Measurements from ENCODE around the gene TBC1D17. TPM values are rescaled to one million over a fixed set of nuclear protein-coding genes. Genes with fewer than 3 reads are reported as not detected.

The TBC1D17 gene
- polyA plus RNA-seq, 3 donors = 3.1 to 48.2 (median 4.5) TPM

- H3K9me3 Mint-ChIP-seq = peaks cover 0 to 4% (median 0%) of the 10 kb centered on the region in 7 donors
- TF ChIP-seq CTCF (IDR thresholded peaks at IDR 0.05) = no peak
- Histone ChIP-seq H3K27ac (ENCODE audit: low read depth in 1 of 2, low read length in 2 of 2) (no peak overlapping the region), H2AFZ (ENCODE audit: insufficient read depth, low read depth, low read length, poor library complexity, severe bottlenecking) (no peak overlapping the region), H3K4me2 (replicated peaks; ENCODE audit: extremely low read depth, low read length, poor library complexity, severe bottlenecking) (no peak overlapping the region), H3K36me3 (replicated peaks in 1 of 2; ENCODE audit: control insufficient read depth in 1 of 2, insufficient read depth in 2 of 2, low read length in 2 of 2) (peaks cover 3 to 23% of the 10 kb centered on the region in 2 donors), H3K79me2 (ENCODE audit: insufficient read depth, low read length) (peaks cover 3% of the 10 kb centered on the region), H3K9me3 (replicated peaks in 1 of 2; ENCODE audit: control insufficient read depth in 1 of 2, insufficient read depth in 1 of 2, low read length in 2 of 2) (no peaks in the 10 kb centered on the region), H3K27me3 (ENCODE audit: control insufficient read depth in 2 of 2, insufficient read depth in 2 of 2, low read length in 2 of 2) (no peaks in the 10 kb centered on the region), H3K9ac (ENCODE audit: insufficient read depth, low read length, poor library complexity, severe bottlenecking) (no peak overlapping the region), H3K4me1 (ENCODE audit: control insufficient read depth in 1 of 2, insufficient read depth in 2 of 2, low read length in 2 of 2) (peaks cover 29 to 43% of the 10 kb centered on the region in 2 donors), H3K4me3 (replicated peaks in 1 of 3; ENCODE audit: low read depth in 2 of 3, low read length in 3 of 3) (no peak overlapping the region), H4K20me1 (ENCODE audit: insufficient read depth, low read length) (peaks cover 41% of the 10 kb centered on the region)
- DNase-seq = no peak
- H3K4me1 Mint-ChIP-seq = peaks cover 41% of the 10 kb centered on the region
- H3K27ac Mint-ChIP-seq = no peak overlapping the region
- peak overlapping the region in 1 of 2 donors; percentile 27 for H3K4me3 Mint-ChIP-seq
- H3K27me3 Mint-ChIP-seq (ENCODE audit: low read depth in 3 of 3) = peaks cover 6 to 16% (median 12%) of the 10 kb centered on the region in 3 donors
- WGBS (ENCODE audit: insufficient coverage) = 73% methylated on average over 16 of the region's 25 CpGs
- intact Hi-C loops (cut with micrococcal nuclease) = no loop called here
- H3K36me3 Mint-ChIP-seq = peaks cover 19 to 22% of the 10 kb centered on the region in 2 donors
Measured at GRCh38 chr19:49932731-49933131, 55.2 kb downstream of the TBC1D17 start.

DNA sequence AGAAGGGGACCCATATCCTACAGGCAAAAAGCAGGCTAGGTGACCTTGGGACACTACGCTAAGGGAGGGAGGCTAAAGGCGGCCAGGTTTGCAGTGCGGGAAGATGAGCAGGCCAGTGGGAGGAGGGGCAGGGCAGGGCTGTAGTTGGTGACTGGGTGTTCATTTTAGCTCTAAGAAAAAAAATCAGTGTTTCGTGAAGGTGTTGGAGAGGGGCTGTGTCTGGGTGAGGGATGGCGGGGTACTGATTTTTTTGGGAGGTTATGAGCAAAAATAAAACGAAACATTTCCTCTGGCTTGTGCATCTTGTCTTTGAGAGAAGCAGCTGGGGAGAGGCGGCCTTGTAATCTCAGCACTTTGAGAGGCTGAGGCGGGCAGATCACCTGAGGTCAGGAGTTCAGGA, 56.1 kb downstream of the TBC1D17 start:
- no peak for DNase-seq
- Histone ChIP-seq H3K79me2 (ENCODE audit: insufficient read depth, low read length) (no peaks in the 10 kb centered on the region), H3K4me3 (replicated peaks in 1 of 3; ENCODE audit: low read depth in 2 of 3, low read length in 3 of 3) (no peak overlapping the region), H3K36me3 (replicated peaks in 1 of 2; ENCODE audit: control insufficient read depth in 1 of 2, insufficient read depth in 2 of 2, low read length in 2 of 2) (peaks cover 3 to 22% of the 10 kb centered on the region in 2 donors), H3K27me3 (ENCODE audit: control insufficient read depth in 2 of 2, insufficient read depth in 2 of 2, low read length in 2 of 2) (no peaks in the 10 kb centered on the region), H2AFZ (ENCODE audit: insufficient read depth, low read depth, low read length, poor library complexity, severe bottlenecking) (no peak overlapping the region), H3K9ac (ENCODE audit: insufficient read depth, low read length, poor library complexity, severe bottlenecking) (no peak overlapping the region), H3K4me2 (replicated peaks; ENCODE audit: extremely low read depth, low read length, poor library complexity, severe bottlenecking) (no peak overlapping the region), H4K20me1 (ENCODE audit: insufficient read depth, low read length) (peaks cover 33% of the 10 kb centered on the region), H3K9me3 (replicated peaks in 1 of 2; ENCODE audit: control insufficient read depth in 1 of 2, insufficient read depth in 1 of 2, low read length in 2 of 2) (no peaks in the 10 kb centered on the region), H3K4me1 (ENCODE audit: control insufficient read depth in 1 of 2, insufficient read depth in 2 of 2, low read length in 2 of 2) (peaks cover 24 to 38% of the 10 kb centered on the region in 2 donors), H3K27ac (ENCODE audit: low read depth in 1 of 2, low read length in 2 of 2) (no peak overlapping the region)
- intact Hi-C loops (cut with micrococcal nuclease) = no loop called here
- H3K9me3 Mint-ChIP-seq = peaks cover 0 to 4% (median 0%) of the 10 kb centered on the region in 7 donors
- H3K27ac Mint-ChIP-seq = no peak overlapping the region
- H3K36me3 Mint-ChIP-seq = peaks cover 16 to 20% of the 10 kb centered on the region in 2 donors
- 87% methylated on average over 6 of the region's 8 CpGs for WGBS (ENCODE audit: insufficient coverage)
- H3K4me3 Mint-ChIP-seq = no peak overlapping the region
- peaks cover 6 to 16% (median 12%) of the 10 kb centered on the region in 3 donors for H3K27me3 Mint-ChIP-seq (ENCODE audit: low read depth in 3 of 3)
- peaks cover 33% of the 10 kb centered on the region for H3K4me1 Mint-ChIP-seq
- TF ChIP-seq CTCF (IDR thresholded peaks at IDR 0.05) = no peak
